Stimulated activated CD4-positive, alpha-beta T cell treated with anti-CD3 and anti-CD28 coated beads, Interleukin-1b, Interleukin-23, amount 100 ng/mL, for 4 hours (primary cell): ENCODE data around the gene HPSE2.

Source experiments
- DNase-seq, 2 donors: peaks; one replicate each; pipeline ENCODE4 v3.0.0-alpha.2; 2020; ENCODE audit warnings: low read depth in 2 of 2

The HPSE2 gene

DNA sequence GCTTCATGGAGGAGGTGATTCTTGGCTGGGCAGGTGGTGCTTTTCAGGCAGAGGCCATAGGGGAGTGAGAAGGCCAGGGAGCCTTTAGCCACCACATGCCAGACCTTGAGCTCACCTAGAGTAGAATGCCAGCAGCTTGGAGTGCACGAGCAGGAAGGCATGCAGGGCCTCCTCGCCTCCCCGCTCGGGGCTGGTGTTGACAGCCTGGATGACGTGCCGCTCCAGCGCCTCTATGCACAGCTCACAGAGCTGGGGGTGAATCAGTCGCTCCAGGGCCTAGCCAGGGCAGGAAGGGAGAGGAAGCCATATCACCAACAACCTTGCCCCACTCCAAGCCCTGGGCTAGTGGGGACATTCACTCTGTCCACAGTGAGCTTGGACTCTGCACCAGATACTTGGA is 804.6 kb downstream of the HPSE2 start:
- DNase-seq, result no peak

DNA sequence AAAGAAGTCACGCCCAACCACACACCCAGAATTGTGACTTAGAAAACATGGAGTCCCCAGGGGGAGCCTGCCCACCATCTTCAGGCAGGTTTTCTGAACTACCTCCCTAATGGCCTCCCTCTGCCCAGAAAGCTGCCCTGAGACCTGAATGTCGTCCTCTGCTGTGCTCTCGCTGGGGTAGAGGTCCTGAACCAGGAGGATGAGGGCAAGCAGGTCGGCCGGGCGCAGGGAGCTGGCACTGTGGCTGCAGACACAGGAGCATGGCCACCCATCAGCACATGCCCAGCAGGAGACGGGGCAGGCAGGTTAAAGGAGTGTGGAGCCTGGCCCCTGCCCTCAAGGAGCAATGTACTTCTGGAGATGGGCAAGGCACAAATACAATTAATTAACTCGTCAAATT is 805.2 kb downstream of the HPSE2 start:
- DNase-seq, result no peak

DNA sequence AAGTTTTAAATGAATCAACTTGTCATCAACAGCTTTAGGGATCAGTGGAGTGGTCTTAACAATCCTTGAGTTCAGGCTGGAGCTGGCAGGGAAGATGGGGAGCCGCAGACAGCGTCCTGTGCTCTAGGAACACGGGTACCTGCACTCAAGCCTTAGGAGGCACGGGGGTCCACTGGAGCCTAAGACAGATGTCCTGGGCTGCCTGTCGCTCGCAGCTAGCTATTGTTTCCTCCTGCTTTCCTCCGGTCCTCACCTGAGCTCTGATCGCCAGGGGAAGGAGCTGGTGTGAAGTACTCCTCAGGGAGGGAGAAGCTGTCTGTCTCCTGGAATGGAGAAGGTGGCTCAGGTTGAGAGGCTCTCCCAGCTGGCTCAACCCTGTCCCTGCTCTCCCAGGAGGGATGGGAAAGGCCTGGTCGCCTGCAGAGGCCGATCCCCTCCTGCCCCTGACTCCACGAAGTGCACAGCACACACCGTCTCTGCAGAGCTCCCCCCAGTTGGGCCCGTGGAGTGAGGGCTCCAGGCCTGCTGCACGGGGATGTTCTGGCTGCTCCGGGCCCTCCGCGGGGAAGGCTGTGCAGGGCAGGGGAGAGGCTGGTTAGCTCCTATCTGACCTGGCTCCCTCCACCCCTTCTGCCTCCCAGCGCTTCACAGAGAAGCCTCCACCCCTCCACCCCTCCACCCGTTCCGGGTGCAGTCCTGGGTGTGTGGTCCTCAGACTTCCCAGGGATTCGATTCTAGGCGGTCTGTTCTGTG is 806.2 kb downstream of the HPSE2 start:
- DNase-seq, result no peak

DNA sequence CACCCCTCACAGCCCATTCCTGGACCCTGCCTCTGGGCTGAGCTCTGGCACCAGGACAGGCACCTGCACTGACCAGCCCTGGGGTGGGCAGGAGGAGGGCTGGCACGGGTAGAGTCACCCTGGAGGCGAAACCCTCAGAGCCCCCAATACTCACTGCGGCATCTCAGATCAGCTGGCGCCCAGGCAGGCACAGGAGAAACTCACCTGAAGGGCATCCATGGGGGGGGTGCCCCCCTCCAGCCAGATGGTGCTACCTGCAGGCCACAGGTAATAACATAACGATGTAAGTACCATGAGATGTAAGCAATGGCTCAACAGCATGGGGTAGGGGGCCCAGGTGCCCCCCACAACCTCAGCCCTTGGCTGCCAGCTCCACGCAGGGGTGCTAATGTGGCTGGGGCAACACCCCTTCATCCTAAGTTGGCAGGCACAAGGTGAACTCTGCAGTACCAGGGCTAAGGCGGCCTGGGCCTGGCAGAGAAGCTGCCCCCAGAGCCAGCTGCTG is 808.6 kb downstream of the HPSE2 start:
- no peak for DNase-seq

DNA sequence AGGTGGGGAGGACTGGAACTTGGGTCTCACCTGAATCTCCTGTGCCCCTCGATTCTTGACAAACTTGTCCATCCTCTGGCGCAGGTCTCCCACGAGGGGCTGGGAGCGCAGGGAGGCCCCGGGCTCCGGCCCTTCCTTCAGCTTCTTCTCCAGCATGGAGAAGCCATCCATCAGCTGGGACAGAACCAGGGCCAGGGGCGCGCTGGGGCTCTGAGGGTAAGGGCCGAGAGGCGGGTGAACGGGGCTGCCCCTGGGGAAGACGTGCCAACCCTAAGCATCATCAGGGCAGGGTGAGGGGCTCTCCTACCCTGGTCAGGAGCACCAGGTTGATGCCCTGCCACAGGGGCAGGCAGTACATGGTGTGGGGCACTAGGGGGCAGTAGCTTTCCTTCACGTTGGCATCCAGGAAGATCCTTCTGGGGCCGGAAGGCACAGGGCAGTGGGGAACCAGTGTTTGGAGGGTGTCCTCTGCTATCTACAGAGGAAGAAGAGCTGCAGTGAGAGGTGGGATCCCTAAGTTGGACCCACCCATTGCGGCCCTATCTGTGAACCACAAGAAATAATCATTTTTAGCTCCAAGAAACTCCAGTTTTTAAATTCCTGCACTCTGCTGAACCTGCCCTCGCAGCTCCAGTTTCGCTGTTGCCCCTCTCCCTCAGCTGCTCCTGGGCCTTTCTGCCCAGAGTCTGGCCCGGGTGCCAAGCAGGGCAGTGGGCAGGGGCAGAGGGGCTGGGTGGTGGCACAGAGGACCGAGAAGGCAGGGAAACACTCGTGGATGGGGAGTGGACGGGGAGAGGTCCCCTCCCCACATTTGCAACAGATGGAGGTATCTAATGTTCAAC is 809.9 kb downstream of the HPSE2 start:
- DNase-seq, result peak; percentile 15 to 32

DNA sequence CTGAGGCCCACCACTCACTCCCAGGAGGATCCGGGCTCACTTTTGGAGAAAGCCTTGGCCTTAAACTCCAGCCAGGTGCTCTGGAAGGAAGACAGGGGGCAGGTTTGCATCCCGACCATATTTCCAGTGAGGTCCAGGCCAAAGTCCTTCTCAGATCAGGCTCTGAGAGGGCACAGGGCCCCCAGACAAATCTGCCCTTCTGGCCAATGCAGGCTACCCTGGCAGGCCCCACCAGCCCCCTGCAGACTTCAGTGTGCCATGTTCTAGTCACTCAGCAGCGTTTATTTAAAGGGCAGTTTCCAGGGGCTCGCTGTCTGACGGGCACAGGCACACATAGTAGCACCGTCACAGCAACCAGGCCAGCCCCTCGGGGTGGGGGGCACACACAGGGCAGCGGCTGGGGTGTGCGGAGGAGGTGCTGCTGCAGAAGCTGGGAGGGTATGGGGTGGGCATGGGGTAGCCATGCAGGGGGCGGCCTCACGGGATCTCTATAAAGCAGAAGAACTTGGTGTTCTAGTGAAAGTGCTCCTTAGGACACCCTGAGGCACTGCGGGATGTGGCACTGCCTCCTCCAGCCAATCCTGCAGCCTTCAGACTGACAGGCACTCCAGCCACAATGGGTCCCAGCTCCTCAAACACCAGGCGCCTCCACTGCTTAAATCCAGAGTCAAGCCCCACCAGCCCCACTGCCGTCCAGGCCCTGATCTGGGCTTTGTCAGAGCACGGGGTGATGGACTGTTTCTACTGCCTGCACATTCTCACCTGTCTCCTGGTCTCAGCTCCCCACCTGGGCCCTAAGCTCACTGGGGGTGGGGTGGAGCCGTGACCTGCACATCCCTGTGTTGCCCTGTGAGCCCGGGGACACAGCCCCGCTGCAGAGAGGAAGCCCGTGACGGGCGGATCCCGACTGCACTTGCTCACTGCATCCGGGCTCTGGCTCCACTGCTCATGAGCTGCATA is 811.1 kb downstream of the HPSE2 start:
- DNase-seq, result no peak

DNA sequence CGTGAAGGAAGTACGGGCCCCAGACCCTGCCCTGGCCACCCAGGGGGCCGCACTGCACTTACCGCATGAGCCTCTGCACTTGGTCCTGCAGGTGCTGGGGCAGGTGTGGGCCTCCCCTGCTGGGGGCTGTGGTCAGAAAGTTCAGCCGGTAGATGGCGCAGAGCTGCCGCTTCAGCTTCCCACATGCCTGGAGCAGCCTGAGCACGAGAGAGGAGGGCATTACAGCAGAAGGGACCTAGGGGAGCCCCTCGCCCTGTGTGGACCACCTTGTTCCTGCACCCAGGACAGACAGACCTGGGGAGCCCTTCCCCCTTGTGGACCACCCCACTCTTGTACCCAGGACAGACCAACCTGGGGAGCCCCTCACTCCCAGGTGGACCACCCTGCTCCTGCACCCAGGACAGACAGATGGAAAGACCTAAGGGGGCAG is 811.9 kb downstream of the HPSE2 start:
- DNase-seq, result no peak

DNA sequence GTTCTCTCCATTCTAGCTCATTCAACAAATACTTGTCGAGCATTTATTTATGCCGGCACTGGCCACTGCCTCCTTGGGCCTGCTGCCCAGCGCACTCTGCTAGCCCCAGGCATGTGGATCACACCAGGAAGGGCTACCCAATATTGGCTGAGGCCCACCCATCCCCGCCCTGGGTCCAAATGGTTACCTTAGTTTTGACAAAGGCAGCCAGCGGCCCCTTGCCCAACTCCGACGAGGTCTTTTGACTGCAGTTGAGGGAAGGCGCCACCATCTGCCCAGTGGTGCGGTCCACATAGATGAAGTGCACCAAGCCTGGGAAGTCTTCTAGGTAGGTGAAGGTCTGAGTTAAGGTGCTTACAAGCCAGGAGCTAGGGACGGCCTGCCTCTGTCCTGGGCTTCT is 813.5 kb downstream of the HPSE2 start:
- no peak for DNase-seq

DNA sequence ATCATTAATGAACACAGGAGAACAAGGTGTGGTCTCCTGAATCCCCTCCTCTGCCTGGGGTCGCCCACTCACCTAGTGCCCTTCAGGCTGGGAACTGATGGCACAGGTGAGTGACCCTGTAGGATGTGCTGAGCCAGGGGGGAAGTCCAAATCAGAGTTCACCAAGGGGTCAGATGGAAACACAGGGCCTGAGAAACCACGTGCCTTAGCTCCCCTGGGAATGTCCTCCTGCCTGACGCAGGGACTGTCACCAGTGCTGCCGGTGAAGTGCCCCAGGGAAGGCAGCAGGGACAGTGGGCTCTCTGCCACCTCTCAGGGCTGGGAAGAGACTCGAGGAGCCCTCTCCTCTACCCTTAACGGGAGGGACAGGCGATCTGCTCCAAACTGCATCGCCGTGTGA is 814.9 kb downstream of the HPSE2 start:
- DNase-seq, result no peak

DNA sequence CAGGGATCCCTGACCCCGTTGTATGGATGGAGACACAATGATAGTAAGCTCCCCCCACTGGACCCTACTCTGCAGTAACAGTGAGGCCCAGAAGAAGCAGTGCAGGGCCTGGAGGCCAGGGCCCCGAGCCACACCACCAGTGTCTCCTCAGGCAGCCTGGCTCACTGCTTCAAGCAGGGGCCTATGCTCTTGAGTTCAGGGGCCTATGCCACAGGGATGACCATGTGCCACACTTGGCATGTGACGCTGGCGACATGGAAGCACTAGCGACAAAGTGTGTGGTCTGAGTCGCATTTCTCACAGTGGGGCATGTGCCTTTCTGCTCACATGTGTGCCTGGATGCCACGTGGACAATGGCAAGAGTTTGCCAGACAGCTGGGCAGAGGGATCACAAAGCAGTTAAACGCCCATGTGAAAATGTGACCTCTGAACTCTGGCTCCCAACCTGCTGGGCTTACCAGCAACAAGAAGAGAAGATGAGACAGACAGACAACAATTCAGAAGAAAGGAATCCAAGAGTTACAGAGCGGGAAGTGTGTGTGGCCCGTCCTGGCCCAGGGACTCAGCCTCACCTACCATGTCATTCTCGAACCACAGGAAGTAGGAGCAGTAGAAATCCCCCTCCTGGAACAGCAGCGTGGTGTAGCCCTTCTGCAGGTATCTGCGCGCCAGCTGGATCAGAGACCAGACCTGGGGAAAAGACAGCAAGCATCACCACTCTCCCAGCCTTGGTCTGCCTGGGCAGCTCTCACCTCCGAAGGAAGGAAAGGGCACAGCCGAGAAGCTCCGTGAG is 816.0 kb downstream of the HPSE2 start:
- no peak for DNase-seq

DNA sequence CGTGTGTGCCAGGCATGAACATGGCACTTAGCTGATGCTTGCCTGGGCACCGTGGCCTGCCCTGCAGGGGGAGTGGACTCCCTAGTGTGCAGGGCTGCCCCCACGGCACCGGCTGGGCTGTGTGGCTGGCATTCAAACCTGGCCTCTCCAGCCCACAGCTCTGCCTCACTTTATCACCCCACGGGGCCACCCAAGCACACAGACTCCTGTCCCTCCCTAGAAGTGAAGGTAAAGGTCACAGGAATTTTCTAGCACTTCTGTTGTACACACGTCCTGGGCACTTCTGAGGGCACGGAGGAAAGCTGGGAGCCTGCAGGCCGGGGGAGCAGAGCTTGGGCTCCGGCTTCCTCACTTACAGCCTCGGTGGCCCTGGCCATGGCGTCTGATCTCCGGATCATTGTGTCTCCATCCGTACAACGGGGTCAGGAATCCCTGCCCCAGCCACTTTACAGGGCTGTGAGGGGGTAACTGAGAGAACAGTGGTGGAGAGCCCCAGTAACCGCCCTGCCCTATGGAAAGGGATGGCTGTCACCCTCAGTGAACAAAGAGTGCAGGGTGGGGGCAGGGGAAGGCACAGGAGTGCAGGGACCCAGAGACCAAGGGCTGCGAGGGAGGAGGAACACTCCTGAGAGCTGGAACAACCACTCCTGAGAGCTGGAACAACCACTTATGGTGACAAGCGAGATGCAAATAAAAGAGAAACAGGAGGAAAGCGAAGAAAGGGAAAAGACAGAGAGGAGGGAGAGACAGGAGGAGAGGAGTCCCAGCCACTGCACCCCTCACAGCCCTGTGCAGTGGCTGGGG is 816.8 kb downstream of the HPSE2 start:
- no peak for DNase-seq

DNA sequence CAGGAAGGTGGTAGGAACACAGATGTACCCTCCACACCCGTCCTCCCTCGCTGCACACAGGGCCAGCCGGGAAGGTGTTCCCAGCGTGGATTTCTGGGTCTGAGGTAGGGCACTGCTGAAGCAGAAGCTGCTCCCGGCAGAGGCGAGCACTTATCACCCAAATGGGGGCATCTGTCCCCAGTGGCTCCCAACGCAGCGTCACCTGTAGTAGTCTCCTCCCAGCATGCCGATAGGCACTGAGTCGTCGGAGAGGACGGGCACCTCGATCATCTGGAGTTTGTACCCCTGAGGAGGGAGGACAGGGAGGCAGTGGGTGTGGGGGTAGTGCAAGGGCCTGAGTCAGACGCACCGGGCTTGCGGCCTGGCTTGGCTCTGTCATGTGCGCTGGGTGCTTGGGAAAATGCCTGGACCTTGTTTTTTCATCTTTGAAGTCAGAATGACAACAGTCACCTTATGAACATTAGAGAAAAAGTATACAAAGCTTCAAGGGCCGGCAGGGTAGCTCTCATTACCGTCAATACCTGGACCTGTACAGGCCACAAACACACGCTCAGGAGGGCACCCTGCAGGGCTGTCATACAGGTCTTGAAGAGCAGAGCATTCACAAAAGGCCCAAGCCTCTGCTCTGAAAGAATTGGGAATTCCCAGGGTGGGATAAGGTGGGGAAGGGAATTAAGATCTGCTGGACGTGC is 817.5 kb downstream of the HPSE2 start:
- DNase-seq, result no peak

DNA sequence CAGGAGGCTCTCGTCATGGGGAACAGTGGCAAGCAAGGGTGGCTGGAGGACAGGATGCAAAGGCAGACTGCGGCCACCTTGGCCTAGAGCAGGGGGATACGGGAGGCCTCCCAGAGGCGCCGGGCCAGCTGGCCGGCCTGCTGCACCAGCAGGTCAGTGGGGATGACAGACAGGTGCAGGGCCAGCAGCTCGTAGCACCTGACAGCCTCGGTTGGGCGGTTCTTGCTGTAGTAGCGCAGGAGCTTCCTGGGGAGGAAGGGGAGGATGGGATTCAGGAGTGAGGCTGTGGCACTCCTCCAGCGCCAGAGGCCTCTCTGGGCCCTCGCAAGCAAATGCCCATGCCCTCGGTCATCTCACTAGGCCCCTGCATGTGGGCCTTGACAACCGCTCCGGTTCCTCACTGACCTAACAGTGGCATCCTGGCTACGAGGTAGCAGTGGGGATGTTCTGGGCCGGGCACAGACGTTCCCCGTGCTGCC is 818.1 kb downstream of the HPSE2 start:
- DNase-seq, result no peak

DNA sequence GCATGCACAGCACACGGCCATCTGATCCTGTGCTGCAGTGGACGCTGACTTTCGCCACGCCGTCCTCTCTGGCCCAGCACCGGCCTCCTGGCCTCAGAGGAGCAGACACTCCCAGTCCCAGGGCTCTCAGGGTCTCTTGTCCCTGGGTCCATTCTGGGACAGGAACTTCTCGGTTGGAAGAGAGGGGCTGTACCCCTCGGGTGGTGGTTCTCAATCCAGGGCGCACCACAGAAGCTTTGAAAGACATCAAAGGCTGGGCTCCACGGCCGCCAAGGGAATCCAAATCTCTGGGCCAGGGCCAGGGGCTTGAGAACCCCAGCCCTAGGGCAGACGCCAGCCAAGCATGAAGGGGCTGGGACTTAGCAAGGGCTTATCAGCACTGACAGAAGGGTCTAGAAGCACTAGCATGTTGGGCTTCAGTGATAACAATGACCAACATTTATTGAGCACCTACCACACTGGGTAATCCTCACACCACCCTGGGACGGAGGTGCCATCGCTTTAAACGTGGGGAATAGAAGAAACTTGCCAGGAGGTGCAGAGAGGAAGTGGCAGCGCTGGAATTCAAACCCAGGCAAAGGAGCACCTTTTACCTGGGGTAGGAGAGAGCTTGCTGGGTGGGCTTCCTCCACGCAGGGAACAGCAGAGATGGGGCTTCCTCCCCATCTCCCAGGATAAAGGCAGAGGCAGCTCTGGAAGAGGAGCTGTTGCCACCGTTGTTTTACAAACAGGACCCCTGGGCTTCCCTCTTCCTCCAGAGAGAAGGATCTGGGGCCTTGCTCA is 818.9 kb downstream of the HPSE2 start:
- no peak for DNase-seq

DNA sequence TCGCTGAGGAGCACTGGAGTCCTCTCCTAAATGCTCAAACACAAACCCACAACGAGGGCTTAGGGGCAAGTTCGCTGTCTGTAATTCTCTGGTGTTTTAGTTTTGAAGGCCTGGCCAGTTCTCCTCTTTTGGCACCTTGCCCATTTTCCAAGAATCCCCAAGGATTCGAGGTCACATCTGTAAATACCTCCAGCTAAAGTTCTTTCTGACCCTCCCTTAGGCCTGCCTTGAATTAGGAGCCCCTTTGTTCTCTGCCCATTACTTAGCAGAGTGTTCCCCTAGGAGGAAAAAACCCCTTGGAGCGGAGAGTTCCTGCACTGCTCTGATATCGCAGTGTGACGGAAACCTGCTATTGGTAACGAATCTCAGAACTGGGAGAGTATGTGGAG is 819.9 kb downstream of the HPSE2 start:
- DNase-seq, result no peak

DNA sequence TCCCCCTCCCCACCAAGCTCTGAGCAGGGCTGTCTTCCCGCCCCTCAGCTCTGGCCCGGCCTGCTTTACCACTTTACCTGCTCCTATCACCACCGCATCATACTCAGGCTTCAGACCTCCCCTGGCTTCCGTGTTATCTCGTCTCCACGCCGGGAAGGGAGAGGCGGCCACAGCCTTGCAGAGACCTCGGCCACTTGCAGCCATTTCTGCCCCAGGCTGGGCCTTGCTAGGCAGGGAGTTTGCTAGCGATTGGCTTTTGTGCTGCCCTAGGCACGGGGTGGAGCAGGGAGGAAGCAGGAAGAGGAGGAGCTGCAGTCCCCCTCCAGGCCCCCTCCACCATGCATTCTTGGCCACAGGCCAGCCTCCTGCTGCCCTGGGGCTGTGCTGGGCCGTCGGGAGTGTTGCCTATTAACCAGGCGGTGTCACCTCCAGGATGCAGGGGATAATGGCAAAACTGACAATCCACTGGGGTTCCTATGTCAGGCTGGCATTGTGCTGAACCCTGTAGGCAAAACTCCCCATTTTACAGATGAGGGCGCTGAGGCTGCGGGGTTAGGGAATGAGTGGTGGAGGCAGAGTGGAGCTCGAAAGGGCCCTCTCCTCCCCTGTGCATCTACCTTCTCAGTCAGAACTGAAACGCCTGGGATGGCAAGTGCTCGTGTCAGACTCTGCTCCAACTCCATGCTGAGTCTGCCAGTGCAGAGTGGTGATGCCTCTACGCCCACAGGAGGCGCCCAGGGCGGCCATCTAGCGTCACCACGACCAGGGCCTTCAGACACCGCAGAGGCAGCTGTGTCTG is 820.5 kb downstream of the HPSE2 start, which contains the start of gene PYROXD2:
Gene PYROXD2, minus strand, starts transcription at position 251 of the 799 bp plus-strand sequence. Its CDS starts 47 bp downstream, at position 204.
- DNase-seq, result peak; percentile 6 to 30

DNA sequence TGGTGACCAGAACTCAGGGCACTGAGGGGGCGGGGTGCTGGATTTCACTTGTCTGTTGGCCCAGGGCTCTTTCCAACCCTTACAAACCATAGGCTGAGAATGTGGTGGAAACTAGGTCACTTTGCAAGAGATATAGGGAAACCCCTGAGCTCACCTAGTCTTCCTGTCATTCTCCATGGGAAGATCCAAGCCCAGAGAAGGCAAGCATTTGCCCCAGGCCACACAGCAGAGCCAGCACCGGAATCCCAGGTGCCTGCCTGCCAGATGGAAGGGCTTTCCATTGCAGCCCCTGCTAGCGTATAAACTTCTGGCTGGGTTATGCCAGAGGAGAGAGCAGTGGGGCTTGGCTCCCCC is 821.1 kb downstream of the HPSE2 start:
- no peak for DNase-seq

DNA sequence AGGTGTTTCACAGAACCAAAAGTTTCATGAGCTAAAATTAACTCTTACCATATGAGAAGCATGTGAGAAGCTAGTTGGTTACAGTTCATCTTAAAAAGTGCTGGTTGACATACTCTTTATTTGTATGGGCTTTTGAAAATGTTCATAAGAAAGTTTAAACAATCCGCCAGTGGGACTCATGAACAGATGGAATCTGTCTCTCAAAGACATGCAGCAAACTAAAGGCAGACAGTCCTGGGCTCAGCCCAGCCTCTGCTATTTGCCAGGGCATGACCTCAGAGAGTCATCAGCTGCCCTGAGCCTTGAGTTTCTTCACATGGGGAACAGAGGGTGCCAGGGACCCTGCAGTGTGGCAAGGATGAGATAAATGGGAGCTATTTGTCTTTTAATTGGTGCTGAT is 823.9 kb downstream of the HPSE2 start:
- no peak for DNase-seq
